Posterior cingulate gyrus (tissue), 11 donors: ENCODE measurements around the gene DIPK2A.

ENCODE experiments used
- DNase-seq, 10 donors: peaks; one replicate each; pipeline versions ENCODE4 v3.0.0 to v3.0.0-alpha.2; 2020 to 2021; ENCODE audit warnings: mixed read lengths in 3 of 10
- intact Hi-C: fragments of 100-400 bp; cut with DNase I; formaldehyde crosslinking; loops from one replicate; pipeline ENCODE4 v1.15.1; 2023

DIPK2A gene, protein sequence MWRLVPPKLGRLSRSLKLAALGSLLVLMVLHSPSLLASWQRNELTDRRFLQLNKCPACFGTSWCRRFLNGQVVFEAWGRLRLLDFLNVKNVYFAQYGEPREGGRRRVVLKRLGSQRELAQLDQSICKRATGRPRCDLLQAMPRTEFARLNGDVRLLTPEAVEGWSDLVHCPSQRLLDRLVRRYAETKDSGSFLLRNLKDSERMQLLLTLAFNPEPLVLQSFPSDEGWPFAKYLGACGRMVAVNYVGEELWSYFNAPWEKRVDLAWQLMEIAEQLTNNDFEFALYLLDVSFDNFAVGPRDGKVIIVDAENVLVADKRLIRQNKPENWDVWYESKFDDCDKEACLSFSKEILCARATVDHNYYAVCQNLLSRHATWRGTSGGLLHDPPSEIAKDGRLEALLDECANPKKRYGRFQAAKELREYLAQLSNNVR

DNA sequence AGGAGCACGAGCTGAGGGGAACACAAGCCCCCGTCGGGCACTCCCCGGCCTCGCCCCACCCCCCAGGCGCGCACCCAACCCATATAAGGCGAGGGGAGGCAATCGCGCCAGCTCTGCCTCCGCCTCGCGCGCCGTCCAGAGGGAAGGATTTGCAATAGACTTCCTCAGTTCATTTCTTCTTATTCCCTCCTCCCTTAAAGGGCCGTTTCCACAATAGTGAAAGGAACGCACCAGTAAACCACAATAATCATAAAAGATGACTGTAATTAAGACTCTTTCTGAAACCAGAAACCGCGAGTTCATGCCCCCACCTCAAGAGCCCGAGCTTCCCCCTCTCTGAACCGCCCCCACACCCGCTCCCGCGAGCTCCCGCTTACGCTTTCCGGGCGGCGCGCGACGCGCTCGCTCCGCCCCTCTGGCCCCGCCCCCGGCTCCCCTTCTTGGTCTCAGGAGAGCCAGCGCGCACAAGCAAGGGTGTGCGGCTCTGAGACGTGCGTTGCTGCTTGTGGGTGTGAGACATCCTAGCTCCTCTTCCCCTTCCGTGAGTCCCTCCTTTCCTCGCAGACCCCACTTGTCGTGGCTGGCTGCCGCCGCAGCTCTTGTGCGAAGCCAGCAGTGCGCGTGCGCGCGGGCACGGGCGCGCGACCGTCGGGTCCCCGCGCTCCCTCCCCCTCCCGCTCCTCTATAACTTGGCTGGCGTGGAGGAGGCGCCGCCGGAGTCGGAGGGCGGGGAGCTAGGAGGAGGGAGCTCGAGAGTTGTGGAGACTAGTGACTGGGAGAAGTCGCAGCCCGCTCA is at the start of gene DIPK2A:
Gene DIPK2A, plus strand, starts transcription at position 465 of the 796 bp plus-strand sequence. CDS start 510 bp downstream, outside the sequence.
- intact Hi-C loops = loop anchor here (2.0 to 5.0 kb wide), 2 partner anchors 61 to 799 kb away; no protein-coding TSS in a partner anchor
- peak; percentile 91 to 99 (median 94) for DNase-seq

DNA sequence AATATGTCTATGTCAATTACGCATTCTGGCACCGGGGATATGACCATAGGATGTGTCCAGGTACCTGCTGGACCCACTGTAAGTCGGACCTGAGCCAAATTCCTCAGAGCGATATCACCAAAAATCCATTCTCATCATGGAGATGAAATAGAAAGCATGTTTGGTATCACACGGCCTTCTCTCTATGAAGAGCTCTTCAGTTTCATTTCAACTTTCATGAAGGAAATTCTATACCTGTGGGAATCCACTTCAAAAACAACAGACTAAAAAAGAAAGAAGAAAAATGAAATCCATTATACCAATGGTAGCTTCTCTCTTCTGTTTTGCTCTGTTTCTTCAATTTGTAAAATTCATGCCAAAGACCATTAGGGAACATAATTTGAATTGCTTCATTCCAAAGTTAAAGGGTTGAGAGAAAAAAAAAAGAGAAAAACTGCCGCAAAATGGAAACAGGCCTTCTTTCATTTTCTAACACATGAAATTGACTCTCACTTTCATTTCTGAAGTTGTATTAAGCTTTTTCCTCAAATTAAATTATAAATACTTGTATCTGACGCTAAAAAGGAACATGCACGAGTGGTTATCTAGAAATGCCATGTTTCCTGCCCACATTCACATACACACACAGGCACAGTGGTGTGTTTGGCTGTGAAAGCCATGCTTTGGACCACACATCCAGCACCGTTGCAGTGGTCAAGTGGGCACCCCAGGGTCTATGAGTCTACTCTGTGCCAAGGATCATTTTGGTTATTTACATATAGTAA is 46.9 kb upstream of the DIPK2A start:
- intact Hi-C loops = no loop called here
- DNase-seq = no peak

DNA sequence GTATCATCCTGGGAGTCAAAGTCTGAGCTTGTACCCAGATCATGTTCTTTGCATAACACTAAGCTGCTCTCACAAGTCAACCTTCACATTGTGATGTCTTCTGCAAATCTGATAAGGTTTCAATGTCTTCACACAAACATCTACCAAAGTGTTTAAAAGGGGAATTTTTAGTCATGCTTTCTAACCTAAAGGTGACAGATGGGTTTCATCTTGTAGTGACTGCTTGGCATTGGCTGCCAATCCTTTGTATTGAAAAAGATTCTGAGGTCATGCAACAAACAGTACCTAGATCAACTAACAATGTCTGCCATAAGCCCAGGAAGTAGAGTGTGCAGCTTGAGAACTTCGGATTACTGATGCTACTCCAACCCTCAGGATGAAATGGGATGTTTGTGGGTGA is 43.6 kb upstream of the DIPK2A start:
- DNase-seq = no peak
- intact Hi-C loops = no loop called here

DNA sequence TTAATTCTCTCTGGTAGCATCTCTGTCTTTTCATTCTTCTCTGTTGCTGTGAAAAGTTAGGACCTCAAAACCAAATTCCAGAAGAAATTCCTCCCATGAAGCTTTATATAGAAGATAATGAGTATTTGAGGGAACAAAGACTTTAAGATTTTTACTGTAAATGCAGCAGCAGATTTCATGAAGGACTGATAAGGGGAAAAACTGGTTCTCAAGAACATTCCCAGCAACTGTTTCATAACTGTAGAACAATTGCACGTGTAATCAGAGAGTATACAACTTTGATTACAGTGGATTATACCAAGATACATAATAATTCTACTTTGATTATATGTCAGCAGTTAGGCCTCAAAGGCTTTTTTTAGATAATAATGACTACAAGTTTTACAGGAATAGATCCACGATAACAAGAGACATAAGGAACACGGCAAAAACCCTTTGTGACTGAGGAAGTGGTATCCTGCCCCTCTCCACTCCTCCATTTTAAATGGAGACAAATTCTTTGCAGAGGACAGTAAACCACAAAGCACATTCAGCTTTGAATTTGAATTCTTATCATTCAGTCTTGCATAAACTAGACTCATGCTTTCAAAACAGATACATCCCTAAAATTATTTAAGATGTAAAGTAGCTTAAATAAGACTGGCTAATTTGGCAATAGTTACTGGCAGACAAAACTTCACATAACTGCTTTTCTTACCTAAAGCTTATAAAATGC is 42.9 kb upstream of the DIPK2A start:
- intact Hi-C loops = no loop called here
- no peak for DNase-seq

DNA sequence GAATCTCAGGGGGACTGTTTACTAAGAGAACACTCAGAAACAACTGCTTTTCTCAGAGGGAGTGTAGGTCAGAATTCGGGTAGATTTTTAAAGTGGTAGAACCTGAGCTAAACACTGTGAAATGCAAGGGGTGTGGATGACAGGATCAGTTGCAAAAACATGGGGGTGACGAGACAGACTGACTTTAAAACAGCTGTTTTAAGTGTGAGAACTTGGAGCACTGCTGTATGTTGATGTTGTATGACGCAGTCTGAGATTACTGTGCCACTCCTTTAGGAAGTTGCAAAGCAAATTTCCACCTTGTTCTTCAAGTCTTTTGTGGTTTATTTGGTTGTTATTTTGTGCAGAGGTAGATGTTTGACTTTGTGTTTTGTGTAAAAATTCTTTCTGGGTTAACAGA is 36.8 kb upstream of the DIPK2A start:
- DNase-seq = no peak
- intact Hi-C loops = no loop called here

DNA sequence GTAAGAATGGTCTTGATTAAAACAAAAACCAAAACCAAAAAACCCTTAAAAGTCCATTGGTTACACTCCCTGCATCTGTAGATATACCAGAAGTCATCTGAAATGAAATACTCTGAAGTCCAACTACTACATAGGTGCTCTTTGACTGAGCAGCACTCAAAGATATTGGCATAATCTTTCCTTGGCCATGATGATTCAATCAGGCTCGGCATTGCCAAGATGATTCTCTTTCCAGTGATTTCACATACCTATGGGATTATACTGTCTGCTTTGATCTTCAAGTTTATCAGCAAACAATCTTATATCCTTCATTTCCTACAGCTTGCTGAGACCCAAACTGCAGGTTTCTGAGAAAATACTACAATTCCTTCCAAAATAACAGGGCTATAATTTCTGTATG is 35.9 kb upstream of the DIPK2A start:
- intact Hi-C loops = no loop called here
- DNase-seq = no peak

DNA sequence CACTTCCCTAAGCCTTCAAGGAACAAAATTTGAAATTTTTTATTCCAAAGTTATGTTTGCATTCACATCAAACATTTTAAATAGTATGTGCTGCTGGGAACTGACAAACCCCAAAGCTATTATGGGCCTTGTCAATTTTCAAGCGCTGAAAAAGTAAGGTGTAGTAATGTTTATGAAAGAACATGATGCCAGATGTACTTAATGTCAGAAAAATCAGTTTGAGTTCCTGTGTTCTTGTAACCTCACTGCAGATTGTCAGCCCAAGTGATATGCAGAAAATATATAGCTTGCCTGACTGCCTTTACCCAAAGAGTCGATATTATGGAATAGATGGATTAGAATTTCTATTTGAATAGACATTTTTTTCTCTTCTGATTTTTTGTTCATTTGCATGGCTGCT is 20.8 kb upstream of the DIPK2A start:
- intact Hi-C loops = loop anchor here (1.0 kb wide), 2 partner anchors 53 to 176 kb away; no protein-coding TSS in a partner anchor
- no peak for DNase-seq

DNA sequence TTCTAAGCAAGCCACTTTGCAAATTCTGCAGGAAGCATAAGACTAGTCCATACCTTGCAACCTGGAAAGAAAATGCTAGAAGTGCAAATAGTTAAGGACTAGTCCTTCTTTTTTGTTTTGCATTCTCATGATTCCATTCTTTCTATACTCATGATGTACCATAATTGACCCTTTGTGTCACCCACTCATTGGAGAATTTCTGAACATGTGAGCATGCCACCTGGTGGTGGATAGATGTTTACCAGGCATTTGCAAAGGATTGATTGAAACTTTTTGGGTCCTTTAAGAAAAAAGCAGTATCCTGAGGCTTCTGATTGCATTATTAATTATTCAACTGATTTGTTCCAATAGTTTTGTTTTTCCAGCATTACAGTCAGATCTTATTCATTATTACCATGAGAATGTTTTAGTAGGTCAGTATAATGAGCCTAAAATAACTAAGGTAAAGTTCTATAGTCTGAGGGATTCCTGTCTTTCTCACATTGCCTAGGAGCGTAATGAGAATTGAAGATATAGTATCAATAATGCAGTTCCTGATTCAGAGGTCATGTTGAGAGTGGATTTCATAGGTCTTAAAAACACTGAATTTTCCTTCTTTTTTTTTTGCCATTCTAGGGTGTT is 20.2 kb upstream of the DIPK2A start:
- peak in 2 of 10 donors; percentile 22 to 32 for DNase-seq
- intact Hi-C loops = loop anchor here (1.0 kb wide), 2 partner anchors 53 to 176 kb away; no protein-coding TSS in a partner anchor

DNA sequence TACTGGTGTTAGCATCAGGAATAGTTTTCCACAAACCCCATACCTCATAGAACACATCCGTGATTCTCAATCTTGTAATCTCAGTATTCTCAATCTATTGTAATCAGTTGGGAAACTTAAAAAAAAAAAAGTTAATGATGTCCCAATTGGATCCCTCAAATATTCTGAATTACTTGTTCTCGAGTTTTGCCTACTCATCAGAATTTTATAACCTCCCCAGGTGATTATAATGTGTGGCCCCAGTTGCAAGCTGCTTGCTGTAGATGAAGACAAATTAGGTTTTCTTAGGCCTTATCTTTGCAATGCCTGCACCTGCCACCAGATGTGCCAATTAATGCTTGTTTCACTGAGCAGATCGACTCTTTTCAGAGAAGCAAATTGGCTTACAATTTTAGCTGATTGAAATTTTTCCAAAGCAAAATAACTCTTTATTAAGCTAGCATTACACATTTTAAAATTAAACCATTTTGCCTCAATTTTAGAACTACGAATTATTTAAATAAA is 19.0 kb upstream of the DIPK2A start:
- intact Hi-C loops = no loop called here
- DNase-seq = no peak

DNA sequence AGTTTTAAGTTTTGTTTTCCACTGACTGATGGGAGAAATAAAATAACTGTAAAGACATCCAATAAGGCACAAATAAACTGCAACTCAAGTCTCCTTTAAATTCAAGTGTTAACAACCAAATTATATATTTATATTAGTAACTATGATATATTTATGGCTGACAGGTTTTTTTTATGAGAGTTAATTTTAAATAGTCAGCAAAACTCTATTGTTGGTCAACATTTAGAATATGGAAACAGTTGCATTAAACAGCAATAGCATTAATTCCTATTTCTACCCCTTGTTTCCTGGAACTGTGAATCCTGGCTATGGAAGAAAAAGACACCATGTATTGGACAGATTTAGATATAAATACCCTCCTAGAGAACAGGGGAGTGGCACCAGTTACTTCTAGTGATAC is 16.5 kb upstream of the DIPK2A start:
- DNase-seq = no peak
- intact Hi-C loops = no loop called here

DNA sequence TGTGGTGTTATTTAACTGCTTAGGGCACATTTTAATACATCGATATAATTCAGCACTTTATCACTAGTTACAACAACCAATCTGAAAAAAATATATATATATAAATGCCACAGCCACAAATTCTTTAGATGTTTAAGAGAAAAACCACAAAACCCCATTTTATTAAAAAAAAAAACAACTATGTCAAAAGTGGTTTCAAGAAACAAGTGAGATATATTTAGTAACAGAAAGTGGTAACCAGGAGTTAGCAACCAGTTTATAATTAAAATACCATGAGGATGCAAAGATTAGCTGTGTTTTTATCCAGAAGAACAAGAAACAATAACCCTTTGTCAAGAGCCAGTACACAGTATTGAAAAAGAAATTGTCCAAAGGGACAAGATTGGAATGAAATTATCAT is 14.8 kb upstream of the DIPK2A start:
- intact Hi-C loops = no loop called here

DNA sequence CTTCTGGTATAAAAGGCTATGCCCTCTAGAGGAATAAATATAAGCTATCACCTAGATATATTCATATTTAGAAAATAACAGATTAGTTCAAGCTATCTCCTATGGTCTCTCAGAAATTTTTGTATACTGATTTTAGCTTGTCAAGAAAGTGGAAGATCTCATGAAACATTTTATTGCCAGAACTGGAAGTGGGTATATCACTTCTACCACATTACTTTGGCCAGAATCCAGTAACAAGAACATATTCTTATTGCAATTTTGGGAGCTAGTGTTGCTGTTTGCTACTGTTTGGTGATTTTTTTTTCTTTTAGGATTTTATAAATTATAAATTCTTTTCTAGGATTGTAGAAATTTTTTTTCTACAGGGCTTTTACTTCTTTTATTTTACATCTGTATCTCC is 14.2 kb upstream of the DIPK2A start:
- no peak for DNase-seq
- intact Hi-C loops = no loop called here

More for the DNA sequence above, 14.8 kb upstream of the DIPK2A start:
- DNase-seq = no peak

DNA sequence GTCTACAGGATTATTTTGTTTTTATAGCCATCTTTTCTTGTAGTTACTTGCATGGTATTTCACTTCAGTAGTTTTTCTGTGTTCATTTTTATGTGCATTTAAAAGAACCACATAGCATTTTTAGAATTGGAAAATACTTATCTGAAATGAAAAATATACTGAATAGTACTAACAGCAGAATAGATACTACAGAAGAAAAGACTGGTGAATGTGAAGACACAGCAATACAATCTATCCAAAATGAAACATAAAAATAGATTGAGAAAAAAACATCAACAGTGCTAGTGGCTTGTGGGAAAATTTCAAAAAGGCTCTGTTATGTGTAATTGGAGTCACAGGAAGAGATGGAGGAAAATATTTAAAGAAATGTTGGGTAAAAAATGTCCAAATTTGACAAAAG is 12.7 kb upstream of the DIPK2A start:
- intact Hi-C loops = no loop called here
- DNase-seq = no peak

DNA sequence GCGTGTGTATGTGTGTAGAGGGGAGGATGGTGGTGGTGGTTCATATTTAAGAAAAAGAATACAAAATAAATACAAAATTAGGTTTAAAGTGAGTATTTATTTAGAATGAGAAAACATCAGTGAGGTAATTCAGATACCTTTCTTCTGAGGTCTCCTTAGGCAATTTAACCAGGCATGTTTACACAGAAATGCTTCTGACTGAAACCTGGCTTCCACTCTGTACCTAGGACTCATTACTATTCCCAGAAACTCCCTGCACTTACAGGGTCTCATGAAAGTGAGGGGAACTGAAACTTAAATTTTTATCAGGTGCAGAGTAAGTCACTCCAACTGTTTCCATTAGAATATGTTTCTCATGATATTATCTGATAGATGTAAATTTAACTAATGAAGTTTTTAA is 10.3 kb upstream of the DIPK2A start:
- DNase-seq = no peak

DNA sequence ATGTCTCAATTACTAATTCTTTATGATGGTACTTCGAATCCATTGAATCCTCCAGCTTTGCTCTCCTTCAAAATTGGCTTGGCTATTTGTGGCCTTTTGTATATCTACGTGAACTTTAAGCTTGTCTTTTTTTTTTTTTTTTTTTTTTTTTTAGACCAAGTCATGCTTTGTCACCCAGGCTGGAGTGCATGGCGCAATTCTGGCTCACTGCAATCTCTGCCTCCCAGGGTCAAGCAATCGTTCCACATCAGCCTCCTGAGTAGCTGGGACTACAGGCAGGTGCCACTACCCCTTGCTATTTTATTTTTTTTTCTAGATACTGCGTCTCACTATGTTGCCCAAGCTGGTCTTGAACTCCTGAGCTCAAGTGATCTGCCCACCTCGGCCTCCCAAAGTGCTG is 7.7 kb upstream of the DIPK2A start:
- intact Hi-C loops = no loop called here
- no peak for DNase-seq

More for the DNA sequence above, 10.3 kb upstream of the DIPK2A start:
- intact Hi-C loops = no loop called here

DNA sequence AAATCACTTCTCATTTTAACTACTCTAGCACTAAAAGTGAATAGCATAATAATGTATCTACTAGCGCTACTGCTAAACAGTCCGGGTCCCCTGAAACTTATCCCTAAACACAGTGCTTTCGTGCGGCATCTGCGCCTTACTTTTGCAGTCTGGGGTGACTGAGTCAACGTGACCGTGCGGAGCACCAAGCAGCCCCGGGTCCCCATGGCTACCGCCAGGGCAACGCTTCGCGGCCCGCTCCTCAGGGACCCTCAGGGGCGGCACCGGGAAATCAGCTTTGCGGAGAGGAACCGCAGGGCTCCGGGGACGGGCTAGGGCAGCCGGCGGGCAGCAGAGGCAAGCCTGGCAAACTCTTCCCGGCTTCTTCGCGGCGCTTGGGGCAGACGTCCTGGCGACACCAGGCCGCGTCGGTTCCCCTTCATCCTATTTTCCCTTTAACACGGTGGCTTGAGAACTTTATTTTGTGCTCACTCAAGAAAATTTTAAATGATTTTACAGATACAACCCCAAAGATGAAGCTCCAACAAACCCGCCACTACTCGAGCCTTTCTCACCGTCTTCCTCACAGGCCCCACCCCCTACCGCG is 757 bp upstream of the DIPK2A start:
- intact Hi-C loops = loop anchor here (5.0 kb wide), 1 partner anchor 61 kb away; no protein-coding TSS in a partner anchor
- peak; percentile 22 to 88 (median 41) for DNase-seq

DNA sequence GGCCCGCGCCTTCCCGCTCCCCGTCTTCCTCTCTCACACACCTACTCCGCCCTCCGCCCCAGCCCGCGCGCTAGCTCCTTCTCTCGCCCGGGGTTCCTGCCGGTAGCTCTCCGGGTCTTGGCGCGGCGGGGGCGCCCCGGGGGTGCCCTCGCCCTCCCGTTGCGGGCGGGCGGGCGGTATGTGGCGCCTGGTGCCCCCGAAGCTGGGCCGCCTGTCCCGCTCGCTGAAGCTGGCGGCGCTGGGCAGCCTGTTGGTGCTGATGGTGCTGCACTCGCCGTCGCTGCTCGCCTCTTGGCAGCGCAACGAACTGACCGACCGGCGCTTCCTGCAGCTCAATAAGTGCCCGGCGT is 507 bp downstream of the DIPK2A start:
- intact Hi-C loops = loop anchor here (2.0 to 5.0 kb wide), 2 partner anchors 60 to 799 kb away; no protein-coding TSS in a partner anchor
- DNase-seq = peak in 1 of 10 donors; percentile 45

DNA sequence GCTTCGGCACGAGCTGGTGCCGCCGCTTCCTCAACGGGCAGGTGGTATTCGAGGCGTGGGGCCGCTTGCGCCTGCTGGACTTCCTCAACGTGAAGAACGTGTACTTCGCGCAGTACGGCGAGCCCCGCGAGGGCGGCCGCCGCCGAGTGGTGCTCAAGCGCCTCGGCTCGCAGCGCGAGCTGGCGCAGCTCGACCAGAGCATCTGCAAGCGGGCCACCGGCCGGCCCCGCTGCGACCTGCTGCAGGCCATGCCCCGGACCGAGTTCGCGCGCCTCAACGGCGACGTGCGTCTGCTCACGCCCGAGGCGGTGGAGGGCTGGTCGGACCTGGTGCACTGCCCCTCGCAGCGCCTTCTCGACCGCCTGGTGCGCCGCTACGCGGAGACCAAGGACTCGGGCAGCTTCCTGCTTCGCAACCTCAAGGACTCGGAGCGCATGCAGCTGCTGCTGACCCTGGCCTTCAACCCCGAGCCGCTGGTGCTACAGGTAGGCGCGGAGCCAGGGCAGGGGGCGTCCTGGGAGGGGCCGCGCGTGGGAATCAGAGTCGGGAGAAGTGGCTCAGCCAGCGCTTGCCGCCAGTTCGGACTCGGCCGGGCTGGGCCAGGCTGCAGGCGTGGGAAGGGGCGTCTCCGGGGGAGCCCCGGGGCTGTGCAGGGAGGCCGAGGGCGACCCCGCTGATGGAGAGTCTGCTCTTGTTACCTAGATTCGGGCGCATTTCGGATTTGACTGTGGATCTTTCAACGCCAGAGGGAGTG is 1.1 kb downstream of the DIPK2A start:
- intact Hi-C loops = loop anchor here (2.0 to 5.0 kb wide), 2 partner anchors 60 to 798 kb away; no protein-coding TSS in a partner anchor
- peak; percentile 32 to 97 (median 72) for DNase-seq
